HCT116 (cell line): ENCODE data around the gene TRIM9. TPM values are rescaled to one million over a fixed set of nuclear protein-coding genes. Genes with fewer than 3 reads are reported as not detected.

ENCODE experiments used
- ATAC-seq: fragments of 200-7000 bp; cut with Tn5 transposase; 2 replicates; pipeline ENCODE4 v1.9.1; 2020; ENCODE audit warnings: mild to moderate bottlenecking, moderate library complexity
- BruUV-seq: library from RNA; stranded (reverse); fragments of 400-500 nt; replicated peaks from 2 replicates; lab custom pipeline; 2021; lab: Mats Ljungman, UMichigan
- CTCF ChIA-PET: fragments of 300-600 bp; sonication (Branson Sonifier 250); formaldehyde crosslinking; loops from one replicate; lab custom pipeline; 2021; ENCODE audit warnings: antibody characterized with exemption; lab: Charles Lee
- POLR2A ChIA-PET: fragments of 300-600, 350-600 bp; sonication (Branson Sonifier 250); formaldehyde crosslinking; loops from one replicate; lab custom pipeline; 2021; ENCODE audit warnings: antibody characterized with exemption; lab: Charles Lee
- RAD21 ChIA-PET, 2 experiments: fragments of 300-600 bp; sonication (Branson Sonifier 250); formaldehyde crosslinking; loops; one replicate each; lab custom pipeline; 2023; ENCODE audit warnings: low total read pairs in 2 of 2; ENCODE audit not compliant: uncharacterized antibody in 2 of 2, unreplicated experiment in 2 of 2, low non-redundant PET in 1 of 2; lab: Charles Lee
- DNase-seq: peaks from one replicate; pipeline ENCODE4 v3.0.0-alpha.2; 2010; ENCODE audit warnings: low read depth, low spot score
- H2AFZ ChIP-seq: fragments of 200-600 bp; shearing (Covaris generic), sonication (generic); 2 replicates; pipeline ENCODE4 v1.6.1; 2017; ENCODE audit warnings: low read depth, mixed run types, mixed read lengths, antibody characterized with exemption, low read length; ENCODE audit not compliant: poor library complexity, severe bottlenecking
- H3K27ac ChIP-seq: 2 replicates; pipeline ENCODE4 v1.5.1; 2012; ENCODE audit warnings: low read depth, low read length
- H3K27me3 ChIP-seq: fragments of 200-600 bp; sonication (generic); 2 replicates; pipeline ENCODE4 v1.6.1; 2016; ENCODE audit warnings: mixed run types, low read length, mixed read lengths; ENCODE audit not compliant: insufficient read depth
- H3K36me3 ChIP-seq, 2 experiments: fragments of 200-500 bp in 1 of 2; fragments of 200-600 bp in 1 of 2; sonication (Bioruptor generic) in 1 of 2; sonication (generic) in 1 of 2; 2 replicates each; pipeline versions ENCODE4 v1.5.1 to v1.6.1; 2014 to 2016; ENCODE audit warnings: low read length in 2 of 2, inconsistent platforms in 1 of 2, mixed read lengths in 1 of 2, mixed run types in 1 of 2; ENCODE audit not compliant: insufficient read depth in 2 of 2, control insufficient read depth in 1 of 2
- H3K4me1 ChIP-seq, 2 experiments: fragments of 200-600 bp in 1 of 2; sonication (generic) in 1 of 2; 2 replicates each; pipeline versions ENCODE4 v1.5.1 to v1.6.1; 2012 to 2017; ENCODE audit warnings: low read length in 2 of 2, inconsistent platforms in 1 of 2, mild to moderate bottlenecking in 1 of 2, mixed read lengths in 1 of 2, mixed run types in 1 of 2, moderate library complexity in 1 of 2; ENCODE audit not compliant: insufficient read depth in 2 of 2, control insufficient read depth in 1 of 2
- H3K4me2 ChIP-seq: fragments of 200-600 bp; sonication (generic); 2 replicates; pipeline ENCODE4 v1.6.1; 2017; ENCODE audit warnings: mixed run types, low read length, mixed read lengths
- H3K4me3 ChIP-seq, 2 experiments: fragments of 200-600 bp in 1 of 2; sonication (generic) in 1 of 2; replicated peaks in 1 of 2; 2 replicates each; pipeline ENCODE4 v1.5.1; 2011 to 2016; ENCODE audit warnings: low read length in 2 of 2, control low read depth in 1 of 2, low read depth in 1 of 2, mild to moderate bottlenecking in 1 of 2, mixed read lengths in 1 of 2, mixed run types in 1 of 2
- H3K79me2 ChIP-seq: fragments of 200-600 bp; sonication (generic); 2 replicates; pipeline ENCODE4 v1.6.1; 2017; ENCODE audit warnings: mild to moderate bottlenecking, mixed run types, low read length, moderate library complexity, mixed read lengths; ENCODE audit not compliant: insufficient read depth
- H3K9ac ChIP-seq: fragments of 200-600 bp; sonication (generic); 2 replicates; pipeline ENCODE4 v1.6.1; 2016; ENCODE audit warnings: low read length, mixed read lengths
- H3K9me2 ChIP-seq: fragments of 200-600 bp; sonication (generic), shearing (Covaris generic); 2 replicates; pipeline ENCODE4 v1.6.1; 2017; ENCODE audit warnings: mixed run types, mild to moderate bottlenecking, moderate library complexity; ENCODE audit not compliant: insufficient read depth
- H3K9me3 ChIP-seq, 2 experiments: fragments of 200-500 bp in 1 of 2; fragments of 200-600 bp in 1 of 2; sonication (Bioruptor generic) in 1 of 2; sonication (generic) in 1 of 2; 2 replicates each; pipeline ENCODE4 v1.6.1; 2014 to 2017; ENCODE audit warnings: low read length in 2 of 2, mixed read lengths in 2 of 2, inconsistent platforms in 1 of 2, low read depth in 1 of 2, mild to moderate bottlenecking in 1 of 2, mixed run types in 1 of 2, moderate library complexity in 1 of 2; ENCODE audit not compliant: control insufficient read depth in 1 of 2, insufficient read depth in 1 of 2
- H4K20me1 ChIP-seq: fragments of 200-600 bp; sonication (generic), shearing (Covaris generic); 2 replicates; pipeline ENCODE4 v1.6.1; 2017; ENCODE audit warnings: mixed run types, mild to moderate bottlenecking, moderate library complexity; ENCODE audit not compliant: insufficient read depth
- ATF3 ChIP-seq: IDR thresholded peaks from 2 replicates; pipeline ENCODE4 v1.6.1; 2012
- CBX3 ChIP-seq: IDR thresholded peaks from 2 replicates; pipeline ENCODE4 v1.6.1; 2012; ENCODE audit warnings: low read depth
- ELF1 ChIP-seq: IDR thresholded peaks from 2 replicates; pipeline ENCODE4 v1.6.1; 2012; ENCODE audit warnings: low read depth, borderline replicate concordance
- POLR2A ChIP-seq: IDR thresholded peaks from 2 replicates; pipeline ENCODE4 v1.7.0; 2011; ENCODE audit warnings: borderline replicate concordance; ENCODE audit not compliant: insufficient read depth, insufficient read length; ENCODE audit errors: extremely low read depth
- SP1 ChIP-seq: IDR thresholded peaks from 2 replicates; pipeline ENCODE4 v1.6.1; 2012; ENCODE audit warnings: low read depth
- YY1 ChIP-seq: IDR thresholded peaks from 2 replicates; pipeline ENCODE4 v1.6.1; 2011; ENCODE audit warnings: low read length, low read depth, moderate library complexity, mild to moderate bottlenecking; ENCODE audit not compliant: insufficient replicate concordance; ENCODE audit errors: extremely low read depth
- ZFX ChIP-seq: fragments of 450-650 bp; IDR thresholded peaks from 2 replicates; pipeline ENCODE4 v1.6.1; 2017
- ZNF274 ChIP-seq: fragments of 200-500 bp; sonication (Bioruptor generic); IDR thresholded peaks from 2 replicates; pipeline ENCODE4 v1.6.1; 2014; ENCODE audit warnings: mild to moderate bottlenecking, low read depth, low read length, inconsistent platforms
- intact Hi-C: fragments of 100-400 bp; cut with micrococcal nuclease; formaldehyde crosslinking; loops from 2 replicates; pipeline ENCODE4 v1.10.0; 2022
- total RNA-seq: library from RNA; stranded (reverse); gene quantifications from one replicate; pipeline ENCODE4 v1.2.1, GENCODE V29; 2021; ENCODE audit not compliant: unreplicated experiment
- TF ChIP-seq, protein P1 (sequence below): IDR thresholded peaks from 2 replicates; pipeline ENCODE4 v1.6.1; 2012
- TF ChIP-seq, protein P2 (sequence below): IDR thresholded peaks from 2 replicates; pipeline ENCODE4 v1.6.1; 2012; ENCODE audit warnings: low read depth

TRIM9 gene
- total RNA-seq, 1 experiment from 2014 or later: 4.6 TPM

GRCh38 chr14:51070726-51071125, 24.2 kb downstream of the TRIM9 start:
- ChIA-PET CTCF (no interaction called here), RAD21 (no interaction called here)
- intact Hi-C loops: no loop called here

More at GRCh38 chr14:51070726-51071125, 24.2 kb downstream of the TRIM9 start:
- Histone ChIP-seq H3K4me1 (no peaks in the 10 kb centered on the region), H3K79me2 (no peaks in the 10 kb centered on the region), H3K9me3 (no peaks in the 10 kb centered on the region), H3K4me3 (no peak overlapping the region), H2AFZ (no peak overlapping the region), H3K9ac (no peak overlapping the region), H3K27me3 (no peaks in the 10 kb centered on the region), H3K27ac (no peak overlapping the region), H3K9me2 (no peaks in the 10 kb centered on the region), H3K36me3 (no peaks in the 10 kb centered on the region), H3K4me2 (no peak overlapping the region), H4K20me1 (no peaks in the 10 kb centered on the region)
- no TSS peak for BruUV-seq
- POLR2A ChIA-PET: no interaction called here
- ATAC-seq (no peak), DNase-seq (no peak)
- no peak for TF ChIP-seq YY1
- TF ChIP-seq CBX3: no peak
- no peak for TF ChIP-seq ZFX
- no peak for TF ChIP-seq ELF1
- TF ChIP-seq, protein P1, sequence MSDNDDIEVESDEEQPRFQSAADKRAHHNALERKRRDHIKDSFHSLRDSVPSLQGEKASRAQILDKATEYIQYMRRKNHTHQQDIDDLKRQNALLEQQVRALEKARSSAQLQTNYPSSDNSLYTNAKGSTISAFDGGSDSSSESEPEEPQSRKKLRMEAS: no peak
- no peak for TF ChIP-seq ZNF274
- no peak for TF ChIP-seq ATF3
- no peak for TF ChIP-seq SP1
- no peak for TF ChIP-seq POLR2A
- TF ChIP-seq, protein P2, sequence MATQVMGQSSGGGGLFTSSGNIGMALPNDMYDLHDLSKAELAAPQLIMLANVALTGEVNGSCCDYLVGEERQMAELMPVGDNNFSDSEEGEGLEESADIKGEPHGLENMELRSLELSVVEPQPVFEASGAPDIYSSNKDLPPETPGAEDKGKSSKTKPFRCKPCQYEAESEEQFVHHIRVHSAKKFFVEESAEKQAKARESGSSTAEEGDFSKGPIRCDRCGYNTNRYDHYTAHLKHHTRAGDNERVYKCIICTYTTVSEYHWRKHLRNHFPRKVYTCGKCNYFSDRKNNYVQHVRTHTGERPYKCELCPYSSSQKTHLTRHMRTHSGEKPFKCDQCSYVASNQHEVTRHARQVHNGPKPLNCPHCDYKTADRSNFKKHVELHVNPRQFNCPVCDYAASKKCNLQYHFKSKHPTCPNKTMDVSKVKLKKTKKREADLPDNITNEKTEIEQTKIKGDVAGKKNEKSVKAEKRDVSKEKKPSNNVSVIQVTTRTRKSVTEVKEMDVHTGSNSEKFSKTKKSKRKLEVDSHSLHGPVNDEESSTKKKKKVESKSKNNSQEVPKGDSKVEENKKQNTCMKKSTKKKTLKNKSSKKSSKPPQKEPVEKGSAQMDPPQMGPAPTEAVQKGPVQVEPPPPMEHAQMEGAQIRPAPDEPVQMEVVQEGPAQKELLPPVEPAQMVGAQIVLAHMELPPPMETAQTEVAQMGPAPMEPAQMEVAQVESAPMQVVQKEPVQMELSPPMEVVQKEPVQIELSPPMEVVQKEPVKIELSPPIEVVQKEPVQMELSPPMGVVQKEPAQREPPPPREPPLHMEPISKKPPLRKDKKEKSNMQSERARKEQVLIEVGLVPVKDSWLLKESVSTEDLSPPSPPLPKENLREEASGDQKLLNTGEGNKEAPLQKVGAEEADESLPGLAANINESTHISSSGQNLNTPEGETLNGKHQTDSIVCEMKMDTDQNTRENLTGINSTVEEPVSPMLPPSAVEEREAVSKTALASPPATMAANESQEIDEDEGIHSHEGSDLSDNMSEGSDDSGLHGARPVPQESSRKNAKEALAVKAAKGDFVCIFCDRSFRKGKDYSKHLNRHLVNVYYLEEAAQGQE: no peak
